AG04449 (cell line): ENCODE data around the gene PDZD4.

Source experiments
- CTCF ChIA-PET: fragments of 350-600 bp; formaldehyde crosslinking; extraction: SDS; loops from one replicate; lab custom pipeline; 2021; ENCODE audit warnings: antibody characterized with exemption; lab: Yijun Ruan, JAX
- POLR2A ChIA-PET: fragments of 400-600, 350-600 bp; formaldehyde crosslinking; extraction: SDS; loops from one replicate; lab custom pipeline; 2020; ENCODE audit warnings: antibody characterized with exemption, inconsistent platforms; lab: Yijun Ruan, JAX
- DNase-seq: peaks from one replicate; pipeline ENCODE4 v3.0.0-alpha.2; 2010; ENCODE audit warnings: low read depth, low spot score
- H3K4me3 ChIP-seq: 2 replicates; pipeline ENCODE4 v1.5.1; 2011; ENCODE audit warnings: low read depth, mild to moderate bottlenecking, control low read depth, low read length
- TF ChIP-seq, protein P1 (sequence below): IDR thresholded peaks from one replicate; pipeline ENCODE4 v1.5.1; 2011; ENCODE audit warnings: mild to moderate bottlenecking, moderate library complexity, low read length, control low read depth, inconsistent platforms; ENCODE audit not compliant: insufficient read depth; ENCODE audit errors: missing control alignments

PDZD4 gene

DNA sequence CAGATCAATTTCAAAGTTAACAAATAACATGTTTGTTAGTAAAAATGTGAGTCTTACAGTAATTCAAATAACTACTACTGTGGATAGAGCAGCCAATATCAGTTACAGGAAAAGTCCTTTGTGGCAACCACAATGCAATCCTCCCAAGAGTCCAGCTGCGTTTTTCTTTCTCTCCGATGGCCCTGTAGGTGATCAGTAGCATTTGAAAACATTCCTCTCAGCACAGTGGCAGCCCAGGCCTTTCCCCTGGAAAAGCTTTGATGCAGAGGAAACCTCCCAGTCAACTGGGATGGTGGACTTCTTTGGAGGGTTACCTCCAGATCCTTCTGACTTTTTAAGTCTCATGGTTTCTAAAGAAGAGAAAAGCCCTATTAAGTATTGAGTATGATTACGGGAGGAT lies 18.0 kb upstream of the PDZD4 start:
- ChIA-PET CTCF (no interaction called here), POLR2A (no interaction called here)
- H3K4me3 ChIP-seq: no peak overlapping the region
- TF ChIP-seq, protein P1, sequence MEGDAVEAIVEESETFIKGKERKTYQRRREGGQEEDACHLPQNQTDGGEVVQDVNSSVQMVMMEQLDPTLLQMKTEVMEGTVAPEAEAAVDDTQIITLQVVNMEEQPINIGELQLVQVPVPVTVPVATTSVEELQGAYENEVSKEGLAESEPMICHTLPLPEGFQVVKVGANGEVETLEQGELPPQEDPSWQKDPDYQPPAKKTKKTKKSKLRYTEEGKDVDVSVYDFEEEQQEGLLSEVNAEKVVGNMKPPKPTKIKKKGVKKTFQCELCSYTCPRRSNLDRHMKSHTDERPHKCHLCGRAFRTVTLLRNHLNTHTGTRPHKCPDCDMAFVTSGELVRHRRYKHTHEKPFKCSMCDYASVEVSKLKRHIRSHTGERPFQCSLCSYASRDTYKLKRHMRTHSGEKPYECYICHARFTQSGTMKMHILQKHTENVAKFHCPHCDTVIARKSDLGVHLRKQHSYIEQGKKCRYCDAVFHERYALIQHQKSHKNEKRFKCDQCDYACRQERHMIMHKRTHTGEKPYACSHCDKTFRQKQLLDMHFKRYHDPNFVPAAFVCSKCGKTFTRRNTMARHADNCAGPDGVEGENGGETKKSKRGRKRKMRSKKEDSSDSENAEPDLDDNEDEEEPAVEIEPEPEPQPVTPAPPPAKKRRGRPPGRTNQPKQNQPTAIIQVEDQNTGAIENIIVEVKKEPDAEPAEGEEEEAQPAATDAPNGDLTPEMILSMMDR: no peak
- DNase-seq: no peak

DNA sequence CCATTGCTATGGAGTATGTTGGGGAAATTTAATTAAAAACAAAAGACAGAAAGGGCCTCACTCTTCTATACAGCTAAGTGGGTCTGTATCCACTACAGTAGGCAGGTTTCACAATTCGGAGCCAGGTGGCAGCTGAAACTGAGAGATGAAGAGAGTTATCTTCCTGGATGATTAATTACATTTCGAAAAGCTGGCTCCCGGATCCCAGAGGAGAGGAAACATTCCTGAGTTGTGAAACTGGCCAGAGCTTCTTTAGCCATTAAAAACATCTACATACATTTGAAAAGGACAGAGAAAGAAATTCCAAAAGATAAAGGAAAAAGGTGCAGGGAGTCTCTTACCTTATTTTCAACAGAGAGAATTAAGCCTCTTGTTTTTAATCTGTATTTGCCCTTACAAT lies 15.5 kb upstream of the PDZD4 start:
- DNase-seq: no peak
- ChIA-PET POLR2A (no interaction called here), CTCF (no interaction called here)
- no peak overlapping the region for H3K4me3 ChIP-seq
- TF ChIP-seq, protein P1: no peak

DNA sequence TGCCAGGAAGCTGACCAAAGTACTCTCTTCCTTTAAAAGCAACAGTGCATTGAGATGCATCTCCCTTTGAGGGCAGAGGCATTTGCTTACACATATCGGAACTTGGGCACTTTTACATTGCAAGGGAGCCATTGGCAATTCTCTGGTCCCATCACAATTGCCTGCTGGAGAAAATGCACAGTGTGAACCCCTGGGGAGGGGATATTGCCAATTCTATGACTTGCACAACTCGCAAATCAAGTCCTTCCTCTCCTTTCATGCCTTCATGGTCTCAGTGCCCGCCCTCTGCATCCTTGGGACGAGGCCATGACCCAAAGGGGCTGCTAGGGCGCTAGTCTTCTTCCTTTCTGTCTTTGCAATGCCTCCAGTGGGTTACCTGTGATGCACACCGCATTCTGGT lies 14.9 kb upstream of the PDZD4 start:
- TF ChIP-seq, protein P1: no peak
- H3K4me3 ChIP-seq: no peak overlapping the region
- ChIA-PET POLR2A (no interaction called here), CTCF (no interaction called here)
- DNase-seq: no peak

DNA sequence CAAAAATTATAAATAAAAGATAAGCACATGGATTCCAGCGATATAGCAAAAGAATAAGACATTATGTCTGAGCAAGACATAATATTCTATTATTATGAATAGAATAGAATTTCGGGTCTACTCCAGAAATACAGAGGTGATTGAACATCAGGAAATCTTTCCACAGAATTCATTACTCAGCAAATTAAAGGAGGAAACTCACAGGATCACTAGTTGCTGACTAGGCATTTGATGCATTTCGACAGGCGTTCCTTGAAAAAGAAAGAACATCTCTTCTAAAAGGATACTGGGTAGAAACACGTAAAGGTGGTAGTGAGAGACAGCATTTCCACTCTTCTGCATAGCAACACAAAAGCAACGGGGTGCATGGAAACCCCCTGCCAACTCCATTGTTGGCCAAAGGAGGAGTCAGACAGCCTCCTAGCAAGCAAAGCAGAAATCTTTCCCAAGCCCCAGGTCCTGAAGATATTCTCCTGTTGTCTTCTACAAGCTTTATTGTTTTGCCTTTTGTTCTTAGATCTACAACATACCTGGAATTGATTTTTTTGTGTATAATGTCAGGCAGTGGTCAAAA lies 14.3 kb upstream of the PDZD4 start:
- DNase-seq: no peak
- CTCF ChIA-PET: no interaction called here
- no peak overlapping the region for H3K4me3 ChIP-seq
- TF ChIP-seq, protein P1: no peak
- POLR2A ChIA-PET: no interaction called here

DNA sequence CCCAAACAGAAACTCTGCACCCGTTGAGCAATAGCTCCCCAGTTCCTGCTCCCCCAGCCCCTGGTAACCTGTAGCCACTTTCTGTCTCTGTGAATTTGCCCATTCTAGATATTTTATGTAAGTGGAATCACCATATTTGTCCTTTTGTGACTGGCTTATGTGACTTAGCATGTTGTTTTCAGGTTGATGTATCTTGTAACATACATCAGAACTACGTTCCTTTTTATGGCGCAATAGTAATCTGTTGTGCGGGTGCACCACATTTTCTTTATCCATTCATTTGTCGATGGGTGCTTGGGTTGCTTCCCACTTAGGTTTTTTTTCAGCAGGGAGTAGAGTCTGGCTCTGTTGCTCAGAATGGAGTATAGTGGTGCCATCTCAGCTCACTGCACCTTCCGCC lies 6.6 kb upstream of the PDZD4 start:
- DNase-seq: no peak
- TF ChIP-seq, protein P1: no peak
- no peak overlapping the region for H3K4me3 ChIP-seq
- ChIA-PET CTCF (no interaction called here), POLR2A (no interaction called here)

DNA sequence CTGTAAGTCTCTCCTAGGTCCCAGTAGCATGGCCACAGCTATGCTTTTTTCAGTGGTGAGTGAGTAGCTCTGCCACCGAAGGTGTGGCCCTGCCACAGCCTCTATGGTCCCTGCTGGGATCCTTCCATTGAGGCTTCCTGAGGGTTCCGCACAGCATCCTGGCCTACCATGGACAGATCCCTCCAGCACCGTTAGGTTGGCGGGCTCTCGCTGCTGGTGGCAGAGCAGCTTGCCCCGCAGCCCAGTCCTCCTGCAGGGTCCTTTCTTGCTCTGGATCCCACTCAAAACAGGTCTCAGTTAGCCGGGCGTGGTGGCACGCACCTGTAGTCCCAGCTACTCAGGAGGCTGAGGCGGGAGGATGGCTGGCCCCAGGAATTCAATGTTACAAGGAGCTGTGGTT lies 2.4 kb upstream of the PDZD4 start:
- TF ChIP-seq, protein P1: no peak
- CTCF ChIA-PET: no interaction called here

More for the DNA sequence above, 2.4 kb upstream of the PDZD4 start:
- DNase-seq: no peak
- H3K4me3 ChIP-seq: no peak overlapping the region
- POLR2A ChIA-PET: no interaction called here
